ENCODE data around the gene MTHFD1L.

Gene MTHFD1L

DNA sequence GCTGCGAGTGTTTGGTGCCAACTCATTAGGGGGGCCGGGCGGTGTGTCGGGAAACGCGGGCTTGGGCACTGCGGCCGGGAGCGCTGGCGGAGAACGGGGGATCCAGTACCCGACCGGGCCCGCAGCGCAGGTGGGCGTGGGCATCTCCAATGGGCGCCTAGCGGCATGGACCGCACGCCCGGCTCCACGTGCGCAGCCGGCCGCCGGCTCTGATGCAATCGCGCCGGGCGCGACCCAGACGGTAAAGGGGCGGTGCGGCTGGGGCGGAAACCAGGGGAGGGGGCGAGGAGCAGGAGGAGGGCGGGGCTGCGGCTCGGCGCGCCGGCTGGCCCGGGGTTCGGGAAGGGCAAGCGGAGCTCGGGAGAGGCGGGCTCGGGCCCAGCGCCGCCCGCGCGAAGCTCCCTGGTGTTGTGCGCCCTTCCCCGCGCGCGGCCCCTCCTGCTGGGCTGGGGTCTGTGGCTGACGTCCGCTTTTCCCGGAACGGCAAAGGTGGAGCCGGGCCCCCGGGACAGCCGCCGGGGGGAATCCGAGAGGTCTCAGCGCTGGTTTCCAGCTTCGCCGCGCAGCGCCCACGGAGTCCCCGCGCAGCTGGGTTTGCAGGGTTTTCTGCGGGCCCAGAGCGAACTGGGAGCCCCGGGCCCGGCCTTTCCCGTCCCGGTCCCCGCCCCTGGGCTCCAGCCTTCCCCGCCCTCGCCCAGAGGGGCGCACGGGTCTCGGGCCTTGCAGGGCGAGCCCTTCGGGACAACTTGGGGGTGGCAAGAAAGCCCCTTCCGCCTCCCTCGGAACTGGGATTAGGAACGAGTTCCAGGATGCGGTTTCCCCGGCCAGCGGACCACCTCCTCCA, 867 bp downstream of the MTHFD1L start:
- peak; percentile 88 for DNase-seq

DNA sequence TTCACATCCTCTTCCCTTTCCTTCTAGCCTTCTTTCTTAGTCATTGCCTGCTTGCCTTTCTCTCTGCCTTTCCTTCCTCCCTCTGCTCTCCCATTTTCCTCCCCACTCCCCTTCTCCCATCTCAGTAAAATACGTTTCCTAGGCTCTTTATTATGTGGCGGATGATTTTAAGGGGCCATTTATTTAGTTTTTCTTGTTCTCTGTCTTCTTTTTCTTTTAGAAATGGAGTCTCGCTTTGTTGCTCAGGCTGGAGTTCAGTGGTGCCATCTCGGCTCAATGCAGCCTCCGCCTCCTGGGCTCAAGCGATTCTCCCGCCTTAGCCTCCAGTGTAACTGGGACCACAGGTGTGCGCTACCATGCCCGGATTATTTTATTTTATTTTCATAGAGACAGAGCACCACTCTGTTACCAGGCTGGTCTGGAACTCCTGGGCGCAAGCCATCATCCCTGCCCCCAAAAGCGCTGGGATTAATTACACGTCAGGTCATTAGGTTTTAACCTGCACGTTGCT, 1.5 kb downstream of the MTHFD1L start:
- no peak for DNase-seq

DNA sequence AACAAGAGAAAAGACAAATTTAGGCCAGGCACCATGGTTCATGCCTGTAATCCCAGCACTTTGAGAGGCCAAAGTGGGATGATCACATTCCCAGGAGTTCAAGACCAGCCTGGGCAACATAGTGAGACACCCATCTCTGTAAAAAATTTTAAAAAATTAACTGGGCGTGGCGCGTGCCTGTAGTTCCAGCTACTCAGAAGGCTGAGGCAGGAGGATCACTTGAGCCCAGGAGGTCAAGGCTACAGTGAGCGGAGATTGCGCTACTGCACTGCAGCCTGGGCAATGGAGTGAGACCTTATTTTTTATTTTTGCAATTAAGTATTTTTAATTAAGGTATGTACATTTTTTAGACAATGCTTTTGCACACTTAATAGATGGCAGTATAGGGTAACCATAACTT, 3.3 kb downstream of the MTHFD1L start:
- no peak for DNase-seq

DNA sequence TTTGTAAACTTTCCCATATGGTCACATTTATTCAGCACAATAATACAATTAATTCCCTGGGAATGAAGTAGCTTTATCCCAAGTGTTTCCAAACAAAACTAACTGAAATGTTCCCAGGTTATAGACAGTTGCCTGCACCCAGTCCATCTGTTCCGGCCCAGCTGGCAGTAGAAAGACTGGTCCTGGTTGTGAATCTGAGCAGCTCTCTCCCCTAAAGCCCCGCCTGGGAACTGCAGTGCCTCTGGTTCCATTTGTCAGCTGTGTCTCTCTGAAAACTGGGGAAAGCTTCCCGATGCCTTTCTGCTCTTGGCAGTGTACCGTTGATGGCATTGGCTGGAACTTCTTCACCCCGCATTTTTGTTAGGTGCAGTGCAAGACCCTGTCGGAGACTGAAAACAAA, 8.7 kb downstream of the MTHFD1L start:
- DNase-seq = no peak

DNA sequence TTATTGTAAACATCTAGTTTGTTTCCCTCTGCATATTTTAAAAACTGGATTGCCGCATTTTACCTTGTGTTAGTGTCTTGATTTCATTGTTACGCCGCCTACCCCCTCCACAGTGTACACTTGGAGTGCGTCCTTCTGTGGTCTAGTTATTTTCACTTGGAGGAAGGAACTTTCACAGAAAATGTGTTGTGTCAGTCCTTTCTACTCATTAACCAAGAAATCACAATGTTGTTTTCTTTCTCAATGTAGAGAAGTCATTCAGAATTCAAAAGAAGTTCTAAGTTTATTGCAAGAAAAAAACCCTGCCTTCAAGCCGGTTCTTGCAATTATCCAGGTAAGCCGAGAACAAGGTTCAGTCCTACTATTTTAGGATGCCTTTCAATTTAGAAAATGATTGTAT, 10.3 kb downstream of the MTHFD1L start:
- DNase-seq = no peak

DNA sequence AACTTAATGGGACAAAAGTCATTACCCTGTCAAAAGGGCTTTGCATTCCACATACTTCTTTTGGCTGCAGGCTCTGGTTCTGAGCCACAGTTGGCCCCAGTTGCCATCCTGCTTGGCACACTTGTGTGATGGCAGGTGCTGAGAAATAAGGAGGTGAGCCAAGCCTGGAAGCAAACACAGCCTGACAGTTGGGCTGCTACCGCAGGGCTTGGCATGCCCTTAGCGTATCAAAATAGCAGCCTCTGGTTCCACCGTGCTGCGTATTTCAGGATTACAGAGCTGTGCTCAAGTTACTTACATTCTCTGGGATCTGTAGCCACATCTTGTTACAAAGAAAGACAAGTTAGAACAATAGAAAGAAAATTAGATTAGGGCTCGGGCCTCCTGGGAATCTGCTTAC, 11.1 kb downstream of the MTHFD1L start:
- peak; percentile 30 for DNase-seq

DNA sequence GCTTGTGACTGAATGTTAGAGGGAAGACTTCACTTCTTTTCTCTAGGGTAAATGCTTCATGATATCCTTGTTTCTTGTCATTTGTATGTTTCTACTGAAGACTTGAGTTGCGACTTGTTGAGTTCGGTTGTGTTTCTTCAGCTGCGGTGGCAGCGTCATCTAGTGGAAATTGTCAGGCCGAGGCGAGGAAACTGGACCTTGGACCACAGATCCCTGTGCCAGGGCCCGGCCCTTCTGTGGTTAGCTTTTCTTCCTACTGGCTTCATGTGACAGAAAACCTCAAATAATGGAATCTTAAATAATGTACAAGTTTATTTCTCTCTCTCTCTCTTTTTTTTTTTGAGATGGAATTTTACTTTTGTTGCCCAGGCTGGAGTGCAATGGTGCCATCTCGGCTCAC, 12.4 kb downstream of the MTHFD1L start:
- DNase-seq = no peak

DNA sequence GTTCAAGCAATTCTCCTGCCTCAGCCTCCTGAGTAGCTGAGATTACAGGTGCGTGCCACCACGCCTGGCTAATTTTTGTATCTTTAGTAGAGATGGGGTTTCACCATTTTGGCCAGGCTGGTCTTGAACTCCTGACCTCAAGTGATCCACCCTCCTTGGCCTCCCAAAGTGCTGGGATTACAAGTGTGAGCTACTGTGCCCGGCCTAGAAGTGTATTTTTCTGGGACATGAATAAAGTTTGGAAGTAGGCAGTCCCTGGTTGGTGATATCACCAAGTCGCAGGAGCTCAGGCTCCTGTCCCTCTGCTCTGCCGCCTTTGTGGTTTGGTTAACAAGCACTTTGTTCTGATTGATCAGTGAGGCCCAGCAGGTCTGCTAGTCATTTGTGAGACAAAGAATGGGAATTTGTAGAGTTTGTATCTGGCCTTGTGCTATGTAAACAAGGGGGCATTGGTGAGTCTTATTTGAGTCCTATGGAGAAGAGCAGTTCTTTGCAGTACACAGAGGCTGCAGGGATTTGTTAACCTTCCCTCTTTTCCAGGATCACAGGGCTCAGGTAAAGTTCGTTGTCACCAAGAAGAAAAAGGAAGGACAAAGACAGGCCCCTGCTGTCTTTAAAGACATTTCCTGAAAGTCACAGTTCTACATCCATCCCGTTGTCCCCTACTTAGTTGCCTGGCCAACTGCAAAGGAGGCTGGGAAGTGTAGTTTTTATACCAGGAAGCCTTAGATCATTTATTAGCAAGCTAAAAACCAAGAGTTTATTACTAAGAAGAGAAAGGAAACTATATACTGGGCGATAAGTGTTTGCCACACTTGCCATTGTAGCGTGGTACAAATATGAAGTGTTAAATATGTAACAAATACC, 13.1 kb downstream of the MTHFD1L start:
- no peak for DNase-seq

DNA sequence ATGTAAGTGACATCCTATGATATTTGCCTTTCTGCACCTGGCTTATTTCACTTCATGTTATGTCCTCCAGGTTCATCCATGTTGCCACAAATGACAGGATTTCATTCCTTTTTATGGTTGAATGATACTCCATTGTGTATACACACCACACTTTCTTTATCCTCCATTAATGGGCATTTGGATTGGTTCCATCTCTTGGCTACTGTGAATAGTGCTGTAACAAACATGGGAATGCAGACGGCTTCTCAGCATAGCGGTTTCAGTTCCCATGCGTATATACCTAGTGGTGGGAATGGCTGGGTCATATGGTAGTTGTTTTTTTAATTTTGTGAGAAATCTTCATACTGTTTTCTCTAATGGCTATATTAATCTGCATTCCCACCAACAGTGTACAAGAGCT, 14.8 kb downstream of the MTHFD1L start:
- no peak for DNase-seq

DNA sequence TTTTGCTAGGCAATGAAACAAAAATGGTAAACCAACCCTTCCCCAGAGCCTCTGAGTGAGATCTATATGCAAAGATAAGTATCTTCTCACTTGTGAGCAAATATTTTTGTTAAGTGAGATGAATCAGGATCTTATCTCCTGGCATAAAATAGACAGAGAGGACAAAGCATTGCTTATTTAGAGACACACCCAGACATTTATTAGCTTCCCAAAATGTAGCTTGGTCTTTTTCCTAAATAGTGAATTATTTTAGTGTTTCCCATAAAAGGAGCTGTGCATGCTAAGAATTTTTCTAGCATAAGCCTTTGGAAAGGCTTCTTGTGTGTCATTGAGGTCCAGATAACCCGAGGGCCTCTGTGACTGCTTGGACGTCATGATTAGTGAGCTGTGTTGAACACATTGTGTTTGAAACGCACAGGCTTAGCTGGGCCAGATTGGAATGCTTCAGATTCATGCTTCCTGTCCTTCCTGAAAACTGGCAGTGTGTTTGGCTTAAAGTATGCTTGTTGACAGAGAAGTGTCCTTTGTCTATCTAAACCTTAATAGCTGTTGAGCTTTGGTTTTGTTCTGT, 16.5 kb downstream of the MTHFD1L start:
- DNase-seq = no peak

DNA sequence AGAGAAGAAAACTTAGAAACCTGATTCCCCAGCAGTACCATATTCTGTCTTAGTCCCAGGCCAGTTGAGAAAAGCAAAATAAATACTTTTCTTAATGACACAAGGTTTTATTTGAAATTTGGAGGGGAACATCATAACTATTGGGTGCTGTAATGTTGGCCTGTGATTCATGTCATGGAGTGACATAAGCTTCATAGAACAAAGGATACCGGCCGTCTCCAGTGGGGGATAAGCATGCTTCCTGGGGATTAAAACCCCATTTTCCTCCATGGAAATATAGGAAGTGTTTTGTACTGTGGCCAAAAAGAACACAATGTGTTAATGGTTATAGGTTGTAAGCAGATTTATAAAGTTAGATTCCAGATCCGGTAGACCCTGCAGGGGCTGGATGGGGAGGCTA, 18.0 kb downstream of the MTHFD1L start:
- no peak for DNase-seq

DNA sequence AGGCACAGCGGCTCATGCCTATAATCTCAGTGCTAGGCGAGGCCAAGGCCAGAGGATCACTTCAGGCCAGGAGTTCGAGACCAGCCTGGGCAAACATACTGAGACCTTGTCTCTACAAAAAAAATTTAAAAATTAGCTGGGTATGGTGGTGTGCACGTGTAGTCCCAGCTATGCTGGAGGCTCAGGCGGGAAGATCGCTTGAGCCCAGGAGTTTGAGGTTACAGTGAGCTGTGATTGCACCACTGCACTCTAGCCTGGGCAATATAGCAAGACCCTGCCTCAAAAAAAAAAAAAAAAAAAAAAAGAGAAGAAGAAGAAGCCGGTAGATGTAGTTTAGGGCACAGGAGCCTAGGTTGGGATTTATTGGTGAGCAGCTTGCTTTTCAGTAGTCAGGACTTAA, 20.7 kb downstream of the MTHFD1L start:
- DNase-seq = no peak

DNA sequence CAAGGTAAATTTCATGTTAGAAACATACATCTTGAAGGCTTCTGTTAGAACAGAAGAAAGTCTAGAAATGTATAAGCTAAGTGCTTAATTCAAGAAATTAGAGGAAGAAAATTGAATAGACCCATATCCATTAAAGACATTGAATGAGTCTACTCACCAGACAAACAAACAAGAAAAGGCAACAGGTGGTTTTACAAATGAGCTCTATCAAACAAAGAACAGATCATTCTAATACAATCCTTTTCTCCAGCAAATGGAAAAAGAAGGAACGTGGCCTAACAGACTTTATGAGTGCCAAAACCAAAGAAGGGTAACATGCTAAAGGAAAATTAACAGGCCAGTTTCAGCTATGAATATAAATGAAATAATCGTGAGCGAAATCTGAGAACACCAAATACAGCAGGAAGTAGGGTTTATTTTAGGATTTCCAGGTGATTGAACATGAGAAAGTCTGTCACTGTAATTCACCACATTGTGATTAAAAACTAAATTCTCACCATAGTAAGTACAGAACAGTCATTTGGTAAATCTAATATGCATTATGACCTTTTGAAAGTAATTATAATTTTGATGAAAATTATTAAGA, 22.6 kb downstream of the MTHFD1L start:
- no peak for DNase-seq

DNA sequence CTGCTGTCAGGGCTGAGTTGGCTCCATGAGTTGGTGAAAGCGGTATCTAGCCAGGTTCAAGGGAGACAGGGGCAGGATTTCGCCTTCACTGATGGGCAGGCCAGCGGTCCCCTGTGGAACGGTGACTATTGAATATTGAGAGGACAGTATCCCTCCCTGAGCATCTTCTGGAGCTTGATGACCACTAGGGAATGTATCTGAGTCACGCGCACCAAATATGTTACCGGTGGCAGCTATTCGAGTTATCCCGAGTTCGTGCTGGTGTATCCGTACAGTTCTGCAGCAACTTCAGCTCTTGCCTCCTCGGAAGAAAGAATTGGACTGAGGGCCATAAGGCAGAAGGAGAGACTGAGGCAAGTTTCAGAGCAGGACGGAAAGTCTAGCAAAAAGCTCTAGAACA, 24.8 kb downstream of the MTHFD1L start:
- no peak for DNase-seq

DNA sequence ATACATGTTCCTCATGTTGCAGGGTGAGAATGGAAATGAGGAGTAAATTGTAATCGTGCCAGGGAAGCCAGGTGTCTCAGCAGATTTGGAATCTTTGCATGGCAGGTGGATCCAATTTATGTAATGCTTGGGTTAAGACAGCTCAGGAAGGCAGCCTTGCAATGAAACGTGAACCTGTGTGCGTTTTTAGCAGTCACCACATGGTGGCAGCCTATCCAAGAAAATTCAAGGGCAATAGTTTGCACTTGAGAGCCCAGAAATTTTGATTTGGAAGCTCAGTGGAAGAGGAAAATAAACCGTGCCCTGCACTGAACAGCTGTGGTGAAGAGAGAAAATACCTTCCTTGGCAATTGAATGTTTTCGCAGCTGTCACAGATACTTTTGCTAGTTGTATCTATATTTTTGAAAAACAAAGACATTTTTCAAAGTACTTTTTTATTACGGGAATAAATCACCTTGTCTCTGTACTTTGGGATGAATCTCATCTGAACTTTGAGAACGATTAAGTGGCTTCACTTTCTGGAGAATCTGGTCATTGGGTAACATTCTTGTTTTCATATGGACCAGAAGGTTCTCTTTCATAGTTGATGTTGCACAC, 26.5 kb downstream of the MTHFD1L start:
- peak; percentile 69 for DNase-seq

DNA sequence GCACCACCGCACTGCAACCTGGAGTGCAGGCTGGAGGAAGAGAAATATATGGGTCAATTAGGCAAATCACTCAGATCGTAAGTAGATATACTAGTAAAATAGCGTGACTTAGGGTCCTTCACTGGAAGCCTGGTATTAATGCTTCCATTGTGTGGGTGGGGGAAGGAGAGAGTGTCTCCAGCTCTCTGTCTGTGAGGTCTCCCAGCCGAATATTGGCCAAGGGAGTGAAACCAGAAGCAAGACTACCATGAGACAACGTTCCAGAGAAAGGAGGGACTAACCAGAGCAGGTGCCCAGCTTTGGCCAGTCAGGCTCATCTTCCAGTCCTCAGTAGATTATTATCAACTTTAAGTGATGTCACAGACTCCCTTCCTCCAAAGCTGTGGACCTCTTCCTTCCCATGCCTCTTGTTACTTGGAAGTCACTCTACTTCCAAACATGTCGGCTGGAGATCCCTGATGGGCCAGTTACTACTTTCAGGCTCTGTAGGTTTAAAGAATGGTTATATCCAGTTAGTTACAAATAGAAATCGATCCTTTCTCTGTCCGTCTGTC, 28.8 kb downstream of the MTHFD1L start:
- no peak for DNase-seq

DNA sequence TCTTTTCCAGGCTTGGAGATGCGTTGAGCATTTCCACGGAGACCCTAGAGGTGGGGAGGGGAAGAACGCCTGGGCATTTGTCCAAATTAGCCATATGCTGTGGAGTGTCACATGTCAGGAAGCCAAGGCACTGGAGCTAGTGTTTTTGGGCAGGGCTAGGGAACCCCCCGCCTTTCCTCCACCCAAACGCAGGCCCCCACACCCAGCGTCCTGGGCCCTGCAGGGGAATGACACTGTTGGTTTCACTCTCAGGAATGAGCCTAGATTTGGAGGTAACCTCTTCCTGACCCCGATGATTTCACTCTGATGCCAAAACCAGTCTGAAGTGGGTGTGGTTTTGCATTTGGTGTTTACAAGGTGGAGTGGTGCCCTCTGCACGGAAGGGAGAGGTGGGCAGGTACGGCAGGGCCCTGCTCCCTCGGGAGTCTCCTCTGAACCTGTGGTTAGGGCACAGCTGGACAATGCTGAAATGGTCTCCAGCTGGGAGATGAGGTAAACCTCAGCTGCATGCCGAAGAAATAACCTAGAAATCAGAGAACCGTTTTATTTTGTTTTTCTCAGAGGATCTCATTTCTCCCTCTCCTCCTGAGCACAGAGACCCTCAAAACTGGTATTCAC, 29.5 kb downstream of the MTHFD1L start:
- DNase-seq = no peak

DNA sequence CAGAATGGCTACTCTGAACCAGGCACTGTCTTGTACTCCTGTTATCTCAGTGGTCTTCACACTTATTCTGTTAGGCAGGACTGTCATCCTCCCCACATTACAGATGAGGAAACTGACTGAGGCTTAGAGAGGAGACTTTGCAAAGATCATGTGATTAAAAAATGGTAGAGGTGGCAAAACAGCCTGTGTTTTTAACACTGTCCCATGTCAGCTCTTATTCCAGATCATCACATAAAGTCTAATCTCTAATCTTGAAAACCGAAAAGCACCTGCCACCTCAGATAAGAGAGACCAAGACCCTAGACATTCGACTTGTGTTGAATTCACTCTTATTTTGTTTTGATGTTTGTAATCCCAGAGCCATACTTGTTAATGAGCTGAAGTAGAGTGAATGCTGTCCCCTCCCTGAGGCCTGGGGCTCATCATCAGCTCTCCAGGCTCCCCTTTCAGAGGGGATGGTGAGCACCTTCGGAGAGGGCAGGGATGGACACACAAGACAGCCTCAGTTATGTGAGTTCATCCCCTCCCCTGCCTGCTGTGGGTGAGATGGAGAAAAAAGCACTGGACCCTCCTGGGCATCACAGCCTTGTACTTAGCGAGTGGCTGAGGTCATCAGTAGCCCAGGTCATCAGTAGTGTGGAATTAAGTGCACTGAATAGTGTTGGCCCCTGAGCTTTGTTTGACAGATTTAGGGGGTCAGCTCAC, 30.6 kb downstream of the MTHFD1L start:
- no peak for DNase-seq

DNA sequence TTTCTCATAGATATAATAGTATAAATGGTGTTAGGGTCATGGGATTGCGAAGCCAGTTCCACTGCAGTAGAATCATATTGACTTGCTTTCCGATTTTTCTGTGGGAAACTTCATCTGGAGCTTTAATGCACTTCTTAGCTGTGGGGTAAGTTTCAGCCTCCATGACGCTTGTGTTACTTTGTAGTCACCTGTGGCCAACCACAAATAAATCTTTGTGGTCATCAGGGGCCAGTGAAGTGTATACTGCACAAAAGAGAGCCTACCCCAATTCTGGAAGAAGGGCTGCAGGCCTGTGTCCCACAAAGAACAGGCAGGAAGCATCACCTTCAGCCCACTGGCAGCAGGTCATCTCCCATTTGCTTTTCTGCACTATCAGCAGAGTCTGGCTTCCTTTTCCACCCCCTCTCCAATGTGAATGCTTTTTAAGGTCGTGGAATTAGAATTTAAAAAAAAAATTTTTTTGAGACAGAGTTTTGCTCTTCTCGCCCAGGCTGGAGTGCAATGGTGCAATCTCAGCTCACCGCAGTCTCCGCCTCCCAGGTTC, 32.0 kb downstream of the MTHFD1L start:
- no peak for DNase-seq

DNA sequence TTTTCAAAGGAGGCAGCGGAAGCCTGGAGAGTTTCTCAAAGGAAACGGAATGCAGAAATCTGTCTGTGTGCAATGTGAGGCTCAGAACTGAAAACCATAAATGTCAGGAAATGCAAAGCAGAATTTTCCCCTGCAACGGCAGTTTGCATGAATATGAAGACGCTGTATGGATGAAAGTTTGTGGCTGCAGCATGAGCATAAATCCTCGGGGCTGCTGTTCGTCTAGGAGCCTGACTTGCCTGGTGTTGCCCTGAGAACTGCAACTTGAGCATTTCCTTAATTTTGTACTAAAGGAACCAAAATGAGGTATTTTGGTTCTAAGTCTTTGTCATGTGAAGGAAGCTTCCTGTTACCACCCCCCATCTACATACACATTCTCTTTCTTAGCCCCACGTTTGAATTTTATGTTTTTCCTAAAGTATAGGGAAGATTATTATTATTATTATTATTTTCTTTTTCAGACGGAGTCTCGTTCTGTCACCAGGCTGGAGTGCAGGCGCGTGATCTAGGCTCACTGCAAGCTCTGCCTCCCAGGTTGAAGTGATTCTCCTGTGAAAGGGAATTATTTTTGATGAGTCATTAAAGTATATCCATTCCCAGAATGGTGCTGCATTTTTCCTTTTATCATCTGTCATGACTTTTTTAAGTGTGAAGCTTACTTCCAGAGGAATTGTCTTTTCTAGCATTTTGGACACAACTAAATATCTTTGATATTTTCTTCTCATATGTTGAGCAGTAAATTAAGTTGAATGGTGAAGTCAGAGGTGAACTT, 33.1 kb downstream of the MTHFD1L start:
- no peak for DNase-seq

Measured in activated CD8-positive, alpha-beta memory T cell treated with anti-CD3 and anti-CD28 coated beads, Interleukin-2, amount 50 U/mL, for 48 hours (primary cell).